PFSK-1 (cell line): ENCODE measurements around the gene ZNF485.
A peak's percentile ranks its signal among the peaks of the same experiment; 100 is the strongest.

Experiments used
- POLR2AphosphoS5 ChIP-seq: IDR thresholded peaks from 2 replicates; pipeline ENCODE4 v1.6.1; 2012; ENCODE audit warnings: low read depth, mild to moderate bottlenecking, control low read depth, low read length, moderate library complexity
- SIN3A ChIP-seq: IDR thresholded peaks from 2 replicates; pipeline ENCODE4 v1.6.1; 2012; ENCODE audit warnings: mild to moderate bottlenecking, low read length, moderate library complexity, borderline replicate concordance; ENCODE audit not compliant: insufficient read depth

- no peak for TF ChIP-seq SIN3A
- TF ChIP-seq POLR2AphosphoS5: peak; percentile 42; the same call in 1 of the 2 replicates
Measured at GRCh38 chr10:43648398-43649184, 42.4 kb downstream of the ZNF485 start, which contains the start of gene ZNF32.
